K562 (cell line): Measurements from ENCODE around the gene RNPEPL1. TPM values are rescaled to one million over a fixed set of nuclear protein-coding genes. Genes with fewer than 3 reads are reported as not detected.
A peak's percentile ranks its signal among the peaks of the same experiment; 100 is the strongest.

Experiments used
- ATAC-seq: fragments of 200-7000 bp; cut with Tn5 transposase; 3 replicates; pipeline ENCODE4 v1.9.1; 2020; ENCODE audit warnings: moderate library complexity
- BruUV-seq: library from RNA; stranded (reverse); fragments of 400-500 nt; replicated peaks from 2 replicates; lab custom pipeline; 2021; lab: Mats Ljungman, UMichigan
- CTCF ChIA-PET: fragments of 300-600 bp; formaldehyde crosslinking; extraction: SDS; loops from one replicate; lab custom pipeline; 2021; ENCODE audit warnings: low intra/inter-chr PET ratio; lab: Yijun Ruan, JAX
- POLR2A ChIA-PET: fragments of 300-600, 350-650 bp; sonication (Branson Sonifier 250); formaldehyde crosslinking; extraction: SDS; loops from one replicate; lab custom pipeline; 2021; ENCODE audit warnings: antibody characterized with exemption, inconsistent platforms; lab: Yijun Ruan, JAX
- DNase-seq, 4 experiments: peaks; one replicate each; pipeline versions ENCODE4 v3.0.0 to v3.0.0-alpha.2; 2011 to 2018; ENCODE audit warnings: low spot score in 3 of 4, mixed read lengths in 3 of 4; ENCODE audit errors: extremely low read depth in 1 of 4
- FAIRE-seq: peaks from 2 replicates; lab custom pipeline; 2011; peaks lifted over from hg19 to GRCh38; lab: Jason Lieb, UNC
- H2AFZ ChIP-seq: 2 replicates; pipeline ENCODE4 v1.6.0; 2011; ENCODE audit warnings: low read depth, low read length, control low read depth, inconsistent platforms
- H3K27ac ChIP-seq: fragments of 200-600 bp; 3 replicates; pipeline ENCODE4 v1.8.0; 2011; ENCODE audit warnings: low read depth, mild to moderate bottlenecking, control low read depth, inconsistent platforms, low read length, moderate library complexity, mixed read lengths; ENCODE audit errors: extremely low read depth
- H3K27me3 ChIP-seq, 2 experiments: fragments of 300-600 bp in 1 of 2; 2 replicates in 1 of 2; 3 replicates in 1 of 2; pipeline versions ENCODE4 v1.6.0 to v1.8.0; 2011; ENCODE audit warnings: inconsistent platforms in 2 of 2, low read length in 2 of 2, mild to moderate bottlenecking in 1 of 2, mixed read lengths in 1 of 2, moderate library complexity in 1 of 2; ENCODE audit not compliant: control insufficient read depth in 2 of 2, insufficient read depth in 2 of 2
- H3K36me3 ChIP-seq: fragments of 300-600 bp; 3 replicates; pipeline ENCODE4 v1.8.0; 2011; ENCODE audit warnings: mild to moderate bottlenecking, low read length, inconsistent platforms; ENCODE audit not compliant: control insufficient read depth, insufficient read depth
- H3K4me1 ChIP-seq, 2 experiments: fragments of 200-600 bp in 1 of 2; replicated peaks in 1 of 2; 2 replicates in 1 of 2; 3 replicates in 1 of 2; pipeline versions ENCODE4 v1.5.1 to v1.8.0; 2011; ENCODE audit warnings: inconsistent platforms in 2 of 2, low read length in 2 of 2, mild to moderate bottlenecking in 1 of 2, mixed read lengths in 1 of 2, moderate library complexity in 1 of 2; ENCODE audit not compliant: control insufficient read depth in 2 of 2, insufficient read depth in 2 of 2
- H3K4me2 ChIP-seq: 2 replicates; pipeline ENCODE4 v1.6.1; 2011; ENCODE audit warnings: low read length, control low read depth, inconsistent platforms, mixed read lengths; ENCODE audit not compliant: insufficient read depth
- H3K4me3 ChIP-seq: fragments of 200-600 bp; sonication (generic), shearing (Covaris generic); 2 replicates; pipeline ENCODE4 v1.5.1; 2016; ENCODE audit warnings: control low read depth, inconsistent platforms
- H3K79me2 ChIP-seq: fragments of 200-600 bp; 3 replicates; pipeline ENCODE4 v1.8.0; 2011; ENCODE audit warnings: low read length, inconsistent platforms; ENCODE audit not compliant: control insufficient read depth, insufficient read depth
- H3K9ac ChIP-seq, 2 experiments: 2 replicates each; pipeline versions ENCODE4 v1.6.0 to v1.6.1; 2011; ENCODE audit warnings: low read depth in 2 of 2, low read length in 2 of 2, control low read depth in 1 of 2, inconsistent platforms in 1 of 2, mild to moderate bottlenecking in 1 of 2, mixed read lengths in 1 of 2; ENCODE audit not compliant: insufficient read depth in 1 of 2
- H3K9me1 ChIP-seq: one replicate; pipeline ENCODE4 v1.6.0; 2011; ENCODE audit warnings: inconsistent platforms, mild to moderate bottlenecking, low read length, moderate library complexity; ENCODE audit not compliant: control insufficient read depth, insufficient read depth
- H3K9me3 ChIP-seq: replicated peaks from 2 replicates; pipeline ENCODE4 v1.5.1; 2011; ENCODE audit warnings: low read depth, low read length, inconsistent platforms; ENCODE audit not compliant: control insufficient read depth, insufficient read depth
- H4K20me1 ChIP-seq: replicated peaks from 2 replicates; pipeline ENCODE4 v1.6.1; 2011; ENCODE audit warnings: low read length, inconsistent platforms, mixed read lengths; ENCODE audit not compliant: control insufficient read depth, insufficient read depth
- JUND ChIP-seq, 2 experiments: IDR thresholded peaks; 2 replicates in 1 of 2; 3 replicates in 1 of 2; pipeline ENCODE4 v1.6.1; 2011; ENCODE audit warnings: borderline replicate concordance in 2 of 2, low read depth in 2 of 2, low read length in 2 of 2, improper control_type of control experiment in 1 of 2, missing biosample characterization in 1 of 2, missing genetic modification characterization in 1 of 2, missing genetic modification reagents in 1 of 2
- MEIS2 ChIP-seq: fragments of 450-650 bp; IDR thresholded peaks from 2 replicates; pipeline ENCODE4 v1.6.1; 2014; ENCODE audit warnings: mild to moderate bottlenecking; ENCODE audit not compliant: partially characterized antibody
- PHB ChIP-seq: fragments of 250-450 bp; sonication (Bioruptor Pico); IDR thresholded peaks from 2 replicates; pipeline ENCODE4 v1.5.0; 2021
- RBFOX2 ChIP-seq: fragments of 200-400 bp; formaldehyde crosslinking; IDR thresholded peaks from 2 replicates; pipeline ENCODE4 v1.6.1; 2017; ENCODE audit warnings: low read depth, mild to moderate bottlenecking, low read length, moderate library complexity
- ZNF12 ChIP-seq: sonication (generic); formaldehyde crosslinking; IDR thresholded peaks from 2 replicates; pipeline ENCODE4 v1.4.0; 2020; ENCODE audit warnings: mild to moderate bottlenecking, missing genetic modification reagents
- WGBS: fragments of 100-300 bp; shearing (Covaris generic); methylation state at CpG from one replicate; pipeline ENCODE4 v1.1.6; 2016; ENCODE audit warnings: low coverage, mixed read lengths; ENCODE audit not compliant: insufficient coverage; ENCODE audit errors: missing lambda C conversion rate; 5-methylcytosine and 5-hydroxymethylcytosine counted together
- in situ Hi-C: fragments of 300-500 bp; cut with MboI; formaldehyde crosslinking; loops from 4 replicates; pipeline ENCODE4 v1.15.0; 2018; ENCODE audit warnings: inconsistent platforms, mixed read lengths
- intact Hi-C: fragments of 100-400 bp; cut with micrococcal nuclease; formaldehyde crosslinking; loops from 2 replicates; pipeline ENCODE4 v1.14.2; 2022
- polyA plus RNA-seq, 8 experiments: library from polyadenylated mRNA; depleted of rRNA in 4 of 8; stranded (reverse) in 5 of 8; unstranded in 3 of 8; fragments of >200 nt; fragmentation: Nextera tagmentation in 2 of 8; fragmentation: Illumina TruSeq in 1 of 8; extraction: Ambion mirVana in 2 of 8; extraction: Trizol in 1 of 8; gene quantifications; 2 replicates each; pipeline versions ENCODE4 v1.2.1 to v1.2.3, GENCODE V29; 2011 to 2014; ENCODE audit warnings: inconsistent platforms in 1 of 8, missing spikeins in 1 of 8
- total RNA-seq, 7 experiments: library from RNA; depleted of rRNA in 6 of 7; stranded (reverse); fragments of >200 nt in 6 of 7; fragmentation: Illumina TruSeq in 2 of 7; extraction: Trizol in 2 of 7; gene quantifications; 2 replicates each; pipeline versions ENCODE4 v1.2.1 to v1.2.3, GENCODE V29; 2011 to 2021; ENCODE audit warnings: low replicate concordance in 1 of 7
- TF ChIP-seq, protein P1 (sequence below), 2 experiments: fragments of 450-650 bp; conservative IDR thresholded peaks; 2 replicates each; pipeline ENCODE4 v1.6.1; 2017; ENCODE audit warnings: mild to moderate bottlenecking in 2 of 2, moderate library complexity in 2 of 2
- TF ChIP-seq, protein P2 (sequence below): fragments of 450-650 bp; IDR thresholded peaks from 2 replicates; pipeline ENCODE4 v1.6.1; 2017; ENCODE audit warnings: antibody characterized with exemption, mild to moderate bottlenecking

Gene RNPEPL1
- total and polyA plus RNA-seq, 9 of the 15 experiments (the other 6 are each of a cell fraction or from before 2014, with no cell fraction given) = 0.07 to 38.7 (median 5.6) TPM

DNA sequence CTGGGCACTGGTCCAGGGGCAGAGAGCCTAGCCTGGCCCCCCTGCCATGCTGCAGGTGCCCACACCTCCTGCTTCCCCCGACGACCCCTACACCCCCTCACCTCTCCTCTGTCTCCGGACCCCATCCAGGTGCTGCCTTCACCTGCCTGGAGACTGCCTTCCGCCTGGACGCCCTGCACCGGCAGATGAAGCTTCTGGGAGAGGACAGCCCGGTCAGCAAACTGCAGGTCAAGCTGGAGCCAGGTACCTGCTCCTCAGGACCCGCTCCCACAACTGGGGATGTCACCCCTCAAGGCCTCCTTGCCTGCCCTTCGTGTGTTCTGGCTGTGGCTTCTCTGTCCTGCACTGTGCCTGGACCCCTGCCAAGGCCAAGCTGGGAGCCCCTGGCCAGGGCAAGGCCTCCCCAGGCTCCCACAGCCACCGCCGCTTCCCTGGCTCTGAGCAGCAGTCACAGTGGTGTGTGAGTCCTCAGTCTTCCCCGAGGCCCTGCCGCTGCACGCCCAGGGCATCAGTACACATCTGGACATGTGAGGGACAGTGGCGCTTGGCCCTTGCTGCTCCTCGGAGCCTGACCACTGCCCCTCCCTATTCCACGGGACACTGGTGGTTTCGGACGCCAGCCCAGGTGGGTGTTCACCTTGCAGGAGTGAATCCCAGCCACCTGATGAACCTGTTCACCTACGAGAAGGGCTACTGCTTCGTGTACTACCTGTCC, 6.3 kb downstream of the RNPEPL1 start:
- Histone ChIP-seq H3K36me3 (peaks cover 37% of the 10 kb centered on the region; the same call in 1 of the 3 replicates), H4K20me1 (no peaks in the 10 kb centered on the region)
- in situ Hi-C loops = no loop called here
- FAIRE-seq (no peak), ATAC-seq (no peak)
- intact Hi-C loops = no loop called here
- BruUV-seq = no TSS peak
- no peak for TF ChIP-seq ZNF12 (CRISPR knock-in tag)
- no peak for TF ChIP-seq JUND (IDR thresholded peaks at IDR 0.05; ENCODE audit: borderline replicate concordance, low read depth, low read length)
- no peak for TF ChIP-seq JUND (tag; IDR thresholded peaks at IDR 0.05; ENCODE audit: borderline replicate concordance, low read depth, low read length)
- TF ChIP-seq PHB (CRISPR knock-in tag) = no peak
- TF ChIP-seq RBFOX2 = peak; percentile 9; the same call in 1 of the 2 replicates
- TF ChIP-seq, protein P1, sequence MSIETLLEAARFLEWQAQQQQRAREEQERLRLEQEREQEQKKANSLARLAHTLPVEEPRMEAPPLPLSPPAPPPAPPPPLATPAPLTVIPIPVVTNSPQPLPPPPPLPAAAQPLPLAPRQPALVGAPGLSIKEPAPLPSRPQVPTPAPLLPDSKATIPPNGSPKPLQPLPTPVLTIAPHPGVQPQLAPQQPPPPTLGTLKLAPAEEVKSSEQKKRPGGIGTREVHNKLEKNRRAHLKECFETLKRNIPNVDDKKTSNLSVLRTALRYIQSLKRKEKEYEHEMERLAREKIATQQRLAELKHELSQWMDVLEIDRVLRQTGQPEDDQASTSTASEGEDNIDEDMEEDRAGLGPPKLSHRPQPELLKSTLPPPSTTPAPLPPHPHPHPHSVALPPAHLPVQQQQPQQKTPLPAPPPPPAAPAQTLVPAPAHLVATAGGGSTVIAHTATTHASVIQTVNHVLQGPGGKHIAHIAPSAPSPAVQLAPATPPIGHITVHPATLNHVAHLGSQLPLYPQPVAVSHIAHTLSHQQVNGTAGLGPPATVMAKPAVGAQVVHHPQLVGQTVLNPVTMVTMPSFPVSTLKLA (conservative IDR thresholded peaks at IDR 0.05) = no peak
- TF ChIP-seq MEIS2 = no peak
- TF ChIP-seq, protein P2, sequence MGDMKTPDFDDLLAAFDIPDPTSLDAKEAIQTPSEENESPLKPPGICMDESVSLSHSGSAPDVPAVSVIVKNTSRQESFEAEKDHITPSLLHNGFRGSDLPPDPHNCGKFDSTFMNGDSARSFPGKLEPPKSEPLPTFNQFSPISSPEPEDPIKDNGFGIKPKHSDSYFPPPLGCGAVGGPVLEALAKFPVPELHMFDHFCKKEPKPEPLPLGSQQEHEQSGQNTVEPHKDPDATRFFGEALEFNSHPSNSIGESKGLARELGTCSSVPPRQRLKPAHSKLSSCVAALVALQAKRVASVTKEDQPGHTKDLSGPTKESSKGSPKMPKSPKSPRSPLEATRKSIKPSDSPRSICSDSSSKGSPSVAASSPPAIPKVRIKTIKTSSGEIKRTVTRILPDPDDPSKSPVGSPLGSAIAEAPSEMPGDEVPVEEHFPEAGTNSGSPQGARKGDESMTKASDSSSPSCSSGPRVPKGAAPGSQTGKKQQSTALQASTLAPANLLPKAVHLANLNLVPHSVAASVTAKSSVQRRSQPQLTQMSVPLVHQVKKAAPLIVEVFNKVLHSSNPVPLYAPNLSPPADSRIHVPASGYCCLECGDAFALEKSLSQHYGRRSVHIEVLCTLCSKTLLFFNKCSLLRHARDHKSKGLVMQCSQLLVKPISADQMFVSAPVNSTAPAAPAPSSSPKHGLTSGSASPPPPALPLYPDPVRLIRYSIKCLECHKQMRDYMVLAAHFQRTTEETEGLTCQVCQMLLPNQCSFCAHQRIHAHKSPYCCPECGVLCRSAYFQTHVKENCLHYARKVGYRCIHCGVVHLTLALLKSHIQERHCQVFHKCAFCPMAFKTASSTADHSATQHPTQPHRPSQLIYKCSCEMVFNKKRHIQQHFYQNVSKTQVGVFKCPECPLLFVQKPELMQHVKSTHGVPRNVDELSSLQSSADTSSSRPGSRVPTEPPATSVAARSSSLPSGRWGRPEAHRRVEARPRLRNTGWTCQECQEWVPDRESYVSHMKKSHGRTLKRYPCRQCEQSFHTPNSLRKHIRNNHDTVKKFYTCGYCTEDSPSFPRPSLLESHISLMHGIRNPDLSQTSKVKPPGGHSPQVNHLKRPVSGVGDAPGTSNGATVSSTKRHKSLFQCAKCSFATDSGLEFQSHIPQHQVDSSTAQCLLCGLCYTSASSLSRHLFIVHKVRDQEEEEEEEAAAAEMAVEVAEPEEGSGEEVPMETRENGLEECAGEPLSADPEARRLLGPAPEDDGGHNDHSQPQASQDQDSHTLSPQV = no peak
- TF ChIP-seq, all 486 proteins: peak for 1
- peaks cover 11 to 53% of the 10 kb centered on the region in 2 experiments for H3K4me1 ChIP-seq
- H3K4me2 ChIP-seq = no peak overlapping the region
- no peak overlapping the region for H3K4me3 ChIP-seq
- peaks cover 20% of the 10 kb centered on the region for H3K79me2 ChIP-seq
- H2AFZ ChIP-seq = no peak overlapping the region
- ChIA-PET POLR2A (interaction anchor here (1.3 kb wide), 1 partner anchor 12 kb away, joined by 6 read pairs; the partner anchor contains the start of gene CAPN10), CTCF (no interaction called here)
- no peak for DNase-seq
- no peak overlapping the region for H3K9ac ChIP-seq
- H3K9me3 ChIP-seq = no peaks in the 10 kb centered on the region
- H3K27me3 ChIP-seq = no peaks in the 10 kb centered on the region
- peaks cover 3% of the 10 kb centered on the region for H3K9me1 ChIP-seq
- 90% methylated on average over 11 of the region's 21 CpGs for WGBS
- no peak overlapping the region for H3K27ac ChIP-seq
